GM12891 (cell line): ENCODE data around the gene ROCK1.

Source experiments
- POLR2A ChIP-seq: IDR thresholded peaks from 2 replicates; pipeline ENCODE4 v1.6.1; 2011; ENCODE audit warnings: low read depth, low read length, control low read depth
- POLR2AphosphoS5 ChIP-seq: IDR thresholded peaks from 2 replicates; pipeline ENCODE4 v1.6.1; 2011; ENCODE audit warnings: low read depth, low read length, control low read depth
- TAF1 ChIP-seq: IDR thresholded peaks from 2 replicates; pipeline ENCODE4 v1.6.1; 2011; ENCODE audit warnings: low read depth, low read length, control low read depth

DNA sequence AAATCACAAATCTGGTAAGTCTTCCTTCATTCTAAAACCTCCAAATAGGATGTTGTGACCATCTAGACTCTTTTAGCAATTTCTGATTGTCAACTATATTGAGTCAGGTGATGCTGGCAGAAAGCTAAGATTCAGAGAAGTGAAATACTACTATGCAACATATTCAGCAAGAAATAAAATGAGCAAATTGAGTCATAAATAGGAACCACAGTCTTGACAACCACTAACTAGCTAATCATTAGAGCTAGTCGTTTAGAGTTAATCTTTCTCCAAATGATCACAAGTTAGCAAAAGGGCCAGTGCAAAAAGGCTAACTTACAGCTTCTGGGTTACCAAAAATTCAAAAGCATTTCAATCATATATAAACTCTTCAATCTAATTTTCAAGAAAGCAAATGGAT, 54.5 kb downstream of the ROCK1 start:
- TF ChIP-seq TAF1 (no peak), POLR2A (no peak), POLR2AphosphoS5 (no peak)
